GM23338 (cell line): ENCODE data around the gene DISP3.

Experiments used
- CREB1 ChIP-seq: fragments of 250-450 bp; sonication (Bioruptor Pico); IDR thresholded peaks from 2 replicates; pipeline ENCODE4 v1.5.0; 2020; ENCODE audit warnings: low read depth, mild to moderate bottlenecking, moderate library complexity
- EZH2 ChIP-seq: fragments of 200-600 bp; sonication (generic); IDR thresholded peaks from one replicate; pipeline ENCODE4 v1.8.0; 2017; ENCODE audit warnings: antibody characterized with exemption, mild to moderate bottlenecking, low read depth; ENCODE audit not compliant: unreplicated experiment
- EZH2phosphoT487 ChIP-seq: fragments of 200-600 bp; sonication (generic); IDR thresholded peaks from one replicate; pipeline ENCODE4 v1.8.1; 2018; ENCODE audit warnings: antibody characterized with exemption; ENCODE audit not compliant: unreplicated experiment
- POLR2AphosphoS5 ChIP-seq: IDR thresholded peaks from 2 replicates; pipeline ENCODE4 v1.6.1; 2016; ENCODE audit warnings: antibody characterized with exemption, low read depth
- TF ChIP-seq, protein P1 (sequence below), 2 experiments: fragments of 200-600 bp in 1 of 2; sonication (generic) in 1 of 2; conservative IDR thresholded peaks; 2 replicates each; pipeline versions ENCODE4 v1.5.1 to v1.6.1; 2016 to 2017; ENCODE audit warnings: antibody characterized with exemption in 2 of 2, low read depth in 2 of 2, mild to moderate bottlenecking in 2 of 2, moderate library complexity in 1 of 2
- TF ChIP-seq, protein P2 (sequence below): IDR thresholded peaks from one replicate; pipeline ENCODE4 v1.6.1; 2018; ENCODE audit warnings: antibody characterized with exemption; ENCODE audit not compliant: unreplicated experiment
- TF ChIP-seq, protein P3 (sequence below): IDR thresholded peaks from 2 replicates; pipeline ENCODE4 v1.6.1; 2016; ENCODE audit warnings: antibody characterized with exemption

DNA sequence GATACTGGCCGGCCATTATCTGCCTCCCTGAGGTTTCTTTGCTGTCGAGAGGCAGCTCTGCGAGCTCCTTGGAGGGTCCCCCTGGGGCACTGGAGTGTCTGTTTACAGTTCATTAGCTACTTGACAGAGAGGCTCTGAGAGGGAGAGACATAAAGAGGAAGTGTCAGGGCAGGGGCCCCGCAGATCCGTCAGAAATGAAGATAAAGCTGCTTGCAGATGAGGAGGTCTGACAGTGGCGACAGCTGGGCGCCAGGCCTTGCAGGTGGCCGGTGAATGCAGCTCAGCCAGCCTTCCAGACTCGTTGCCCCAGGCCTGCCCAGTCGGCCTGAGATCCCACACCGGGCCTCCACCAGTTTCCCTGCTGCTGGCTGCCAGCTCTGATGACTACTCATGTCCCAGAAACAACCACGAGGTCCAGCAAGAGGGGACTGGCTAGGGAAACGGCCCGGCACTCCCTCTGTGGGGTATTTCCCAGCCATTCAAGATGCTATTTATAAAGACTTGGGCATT lies 84.7 kb downstream of the DISP3 start:
- TF ChIP-seq, protein P1, sequence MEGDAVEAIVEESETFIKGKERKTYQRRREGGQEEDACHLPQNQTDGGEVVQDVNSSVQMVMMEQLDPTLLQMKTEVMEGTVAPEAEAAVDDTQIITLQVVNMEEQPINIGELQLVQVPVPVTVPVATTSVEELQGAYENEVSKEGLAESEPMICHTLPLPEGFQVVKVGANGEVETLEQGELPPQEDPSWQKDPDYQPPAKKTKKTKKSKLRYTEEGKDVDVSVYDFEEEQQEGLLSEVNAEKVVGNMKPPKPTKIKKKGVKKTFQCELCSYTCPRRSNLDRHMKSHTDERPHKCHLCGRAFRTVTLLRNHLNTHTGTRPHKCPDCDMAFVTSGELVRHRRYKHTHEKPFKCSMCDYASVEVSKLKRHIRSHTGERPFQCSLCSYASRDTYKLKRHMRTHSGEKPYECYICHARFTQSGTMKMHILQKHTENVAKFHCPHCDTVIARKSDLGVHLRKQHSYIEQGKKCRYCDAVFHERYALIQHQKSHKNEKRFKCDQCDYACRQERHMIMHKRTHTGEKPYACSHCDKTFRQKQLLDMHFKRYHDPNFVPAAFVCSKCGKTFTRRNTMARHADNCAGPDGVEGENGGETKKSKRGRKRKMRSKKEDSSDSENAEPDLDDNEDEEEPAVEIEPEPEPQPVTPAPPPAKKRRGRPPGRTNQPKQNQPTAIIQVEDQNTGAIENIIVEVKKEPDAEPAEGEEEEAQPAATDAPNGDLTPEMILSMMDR (conservative IDR thresholded peaks at IDR 0.05; ENCODE audit: low read depth in 2 of 2), result no peak
- TF ChIP-seq CREB1 (CRISPR knock-in tag) (no peak), EZH2 (no peak), EZH2phosphoT487 (no peak), POLR2AphosphoS5 (no peak)
- TF ChIP-seq, protein P2, sequence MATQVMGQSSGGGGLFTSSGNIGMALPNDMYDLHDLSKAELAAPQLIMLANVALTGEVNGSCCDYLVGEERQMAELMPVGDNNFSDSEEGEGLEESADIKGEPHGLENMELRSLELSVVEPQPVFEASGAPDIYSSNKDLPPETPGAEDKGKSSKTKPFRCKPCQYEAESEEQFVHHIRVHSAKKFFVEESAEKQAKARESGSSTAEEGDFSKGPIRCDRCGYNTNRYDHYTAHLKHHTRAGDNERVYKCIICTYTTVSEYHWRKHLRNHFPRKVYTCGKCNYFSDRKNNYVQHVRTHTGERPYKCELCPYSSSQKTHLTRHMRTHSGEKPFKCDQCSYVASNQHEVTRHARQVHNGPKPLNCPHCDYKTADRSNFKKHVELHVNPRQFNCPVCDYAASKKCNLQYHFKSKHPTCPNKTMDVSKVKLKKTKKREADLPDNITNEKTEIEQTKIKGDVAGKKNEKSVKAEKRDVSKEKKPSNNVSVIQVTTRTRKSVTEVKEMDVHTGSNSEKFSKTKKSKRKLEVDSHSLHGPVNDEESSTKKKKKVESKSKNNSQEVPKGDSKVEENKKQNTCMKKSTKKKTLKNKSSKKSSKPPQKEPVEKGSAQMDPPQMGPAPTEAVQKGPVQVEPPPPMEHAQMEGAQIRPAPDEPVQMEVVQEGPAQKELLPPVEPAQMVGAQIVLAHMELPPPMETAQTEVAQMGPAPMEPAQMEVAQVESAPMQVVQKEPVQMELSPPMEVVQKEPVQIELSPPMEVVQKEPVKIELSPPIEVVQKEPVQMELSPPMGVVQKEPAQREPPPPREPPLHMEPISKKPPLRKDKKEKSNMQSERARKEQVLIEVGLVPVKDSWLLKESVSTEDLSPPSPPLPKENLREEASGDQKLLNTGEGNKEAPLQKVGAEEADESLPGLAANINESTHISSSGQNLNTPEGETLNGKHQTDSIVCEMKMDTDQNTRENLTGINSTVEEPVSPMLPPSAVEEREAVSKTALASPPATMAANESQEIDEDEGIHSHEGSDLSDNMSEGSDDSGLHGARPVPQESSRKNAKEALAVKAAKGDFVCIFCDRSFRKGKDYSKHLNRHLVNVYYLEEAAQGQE, result no peak
- TF ChIP-seq, protein P3, sequence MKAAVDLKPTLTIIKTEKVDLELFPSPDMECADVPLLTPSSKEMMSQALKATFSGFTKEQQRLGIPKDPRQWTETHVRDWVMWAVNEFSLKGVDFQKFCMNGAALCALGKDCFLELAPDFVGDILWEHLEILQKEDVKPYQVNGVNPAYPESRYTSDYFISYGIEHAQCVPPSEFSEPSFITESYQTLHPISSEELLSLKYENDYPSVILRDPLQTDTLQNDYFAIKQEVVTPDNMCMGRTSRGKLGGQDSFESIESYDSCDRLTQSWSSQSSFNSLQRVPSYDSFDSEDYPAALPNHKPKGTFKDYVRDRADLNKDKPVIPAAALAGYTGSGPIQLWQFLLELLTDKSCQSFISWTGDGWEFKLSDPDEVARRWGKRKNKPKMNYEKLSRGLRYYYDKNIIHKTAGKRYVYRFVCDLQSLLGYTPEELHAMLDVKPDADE, result no peak
